GM12892 (cell line): ENCODE data around the gene WDR59.
"Not testable (repeated sequence)": the region's sequence is repeated elsewhere in the genome, so short reads cannot be mapped to it uniquely, and the experiment has no call there.

Source experiments
- POLR2A ChIP-seq: IDR thresholded peaks from 2 replicates; pipeline ENCODE4 v1.6.1; 2011; ENCODE audit warnings: low read depth, low read length, control low read depth
- POLR2AphosphoS5 ChIP-seq: IDR thresholded peaks from 2 replicates; pipeline ENCODE4 v1.6.1; 2011; ENCODE audit warnings: low read depth, low read length, control low read depth

DNA sequence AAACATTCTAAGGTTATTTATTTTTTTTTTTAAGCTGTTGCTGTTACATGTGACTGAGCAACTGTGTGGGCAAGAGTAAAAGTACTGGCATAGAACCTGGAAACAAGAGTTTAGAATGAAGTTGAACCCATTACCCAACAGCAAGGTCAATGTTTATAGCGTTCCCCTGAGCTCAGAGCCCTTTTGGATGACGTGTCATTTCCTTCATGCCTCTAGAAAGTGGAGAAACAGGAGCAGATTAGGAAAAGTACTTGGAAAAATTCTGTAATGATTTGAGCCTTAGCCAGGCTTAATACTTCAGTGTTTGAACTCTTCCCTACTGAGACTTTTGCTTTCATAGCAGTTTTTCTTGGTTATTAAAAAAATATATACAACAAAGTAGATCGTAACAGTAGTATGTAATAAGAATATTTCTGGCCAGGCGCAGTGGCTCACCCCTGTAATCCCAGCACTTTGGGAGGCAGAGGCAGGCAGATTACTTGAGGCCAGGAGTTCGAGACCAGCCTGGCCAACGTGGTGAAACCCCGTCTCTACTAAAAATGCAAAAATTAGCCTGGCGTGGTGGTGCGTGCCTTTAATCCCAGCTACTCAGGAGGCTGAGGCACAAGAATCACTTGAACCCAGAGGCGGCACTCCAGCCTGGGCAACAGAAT, 41.4 kb upstream of the WDR59 start:
- not testable (repeated sequence) for TF ChIP-seq POLR2A, POLR2AphosphoS5
